ENCODE measurements around the gene LRRC75A. TPM values are rescaled to one million over a fixed set of nuclear protein-coding genes. Genes with fewer than 3 reads are reported as not detected.

The LRRC75A gene
- total RNA-seq, 2 donors from 2014 or later, result 0.93 to 2.6 TPM

GRCh38 chr17:16496820-16497489 lies 5.0 kb upstream of the LRRC75A start:
- no peaks in the 10 kb centered on the region for H3K27me3 ChIP-seq
- H3K9me3 ChIP-seq, result no peaks in the 10 kb centered on the region
- TF ChIP-seq CTCF (IDR thresholded peaks at IDR 0.05), result no peak
- no peak overlapping the region for H3K27ac ChIP-seq
- H3K4me3 ChIP-seq, result no peak overlapping the region
- no peak for DNase-seq (ENCODE audit: low spot score)
- H3K36me3 ChIP-seq, result no peaks in the 10 kb centered on the region
- H3K4me1 ChIP-seq, result peaks cover 0 to 5% of the 10 kb centered on the region in 2 donors

GRCh38 chr17:16495980-16496819 lies 4.2 kb upstream of the LRRC75A start:
- Histone ChIP-seq H3K4me1 (peaks cover 0 to 9% of the 10 kb centered on the region in 2 donors), H3K27me3 (no peaks in the 10 kb centered on the region), H3K9me3 (no peaks in the 10 kb centered on the region), H3K27ac (no peak overlapping the region), H3K36me3 (no peaks in the 10 kb centered on the region), H3K4me3 (no peak overlapping the region)
- TF ChIP-seq CTCF (IDR thresholded peaks at IDR 0.05), result no peak
- DNase-seq (ENCODE audit: low spot score), result no peak

- no peak overlapping the region for H3K4me3 ChIP-seq
- no peaks in the 10 kb centered on the region for H3K36me3 ChIP-seq
- no peaks in the 10 kb centered on the region for H3K9me3 ChIP-seq
- H3K4me1 ChIP-seq, result peaks cover 0 to 12% of the 10 kb centered on the region in 2 donors
- no peaks in the 10 kb centered on the region for H3K27me3 ChIP-seq
- no peak for TF ChIP-seq CTCF (IDR thresholded peaks at IDR 0.05)
- no peak for DNase-seq (ENCODE audit: low spot score)
- H3K27ac ChIP-seq, result no peak overlapping the region
Measured at GRCh38 chr17:16495561-16495960, 3.6 kb upstream of the LRRC75A start.

- Histone ChIP-seq H3K27ac (no peak overlapping the region), H3K4me3 (no peak overlapping the region), H3K4me1 (peaks cover 0 to 12% of the 10 kb centered on the region in 2 donors), H3K9me3 (no peaks in the 10 kb centered on the region), H3K27me3 (no peaks in the 10 kb centered on the region), H3K36me3 (no peaks in the 10 kb centered on the region)
- TF ChIP-seq CTCF (IDR thresholded peaks at IDR 0.05), result no peak
- no peak for DNase-seq (ENCODE audit: low spot score)
Measured at GRCh38 chr17:16494059-16494458, 2.1 kb upstream of the LRRC75A start.

GRCh38 chr17:16493531-16494046 lies 1.6 kb upstream of the LRRC75A start:
- no peak for TF ChIP-seq CTCF (IDR thresholded peaks at IDR 0.05)
- DNase-seq (ENCODE audit: low spot score), result no peak
- Histone ChIP-seq H3K4me3 (no peak overlapping the region), H3K4me1 (peaks cover 0 to 12% of the 10 kb centered on the region in 2 donors), H3K27ac (no peak overlapping the region), H3K36me3 (no peaks in the 10 kb centered on the region), H3K27me3 (no peaks in the 10 kb centered on the region), H3K9me3 (no peaks in the 10 kb centered on the region)

All from right atrium auricular region (tissue), 2 donors.